ENCODE results near the gene PSME2.

PSME2 gene

DNA sequence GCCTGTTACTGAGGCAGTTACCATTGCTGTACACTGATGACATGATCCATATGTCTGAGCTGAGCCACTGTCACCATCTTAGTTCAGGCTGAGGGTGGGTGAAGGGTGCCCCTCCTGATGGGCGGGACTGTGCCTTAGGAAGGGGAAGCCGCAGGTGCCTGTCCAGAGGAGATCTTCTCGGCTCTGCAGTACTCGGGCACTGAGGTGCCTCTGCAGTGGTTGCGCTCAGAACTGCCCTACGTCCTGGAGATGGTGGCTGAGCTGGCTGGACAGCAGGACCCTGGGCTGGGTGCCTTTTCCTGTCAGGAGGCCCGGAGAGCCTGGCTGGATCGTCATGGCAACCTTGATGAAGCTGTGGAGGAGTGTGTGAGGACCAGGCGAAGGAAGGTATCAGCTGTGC lies 4.6 kb upstream of the PSME2 start:
- no peak for DNase-seq

DNA sequence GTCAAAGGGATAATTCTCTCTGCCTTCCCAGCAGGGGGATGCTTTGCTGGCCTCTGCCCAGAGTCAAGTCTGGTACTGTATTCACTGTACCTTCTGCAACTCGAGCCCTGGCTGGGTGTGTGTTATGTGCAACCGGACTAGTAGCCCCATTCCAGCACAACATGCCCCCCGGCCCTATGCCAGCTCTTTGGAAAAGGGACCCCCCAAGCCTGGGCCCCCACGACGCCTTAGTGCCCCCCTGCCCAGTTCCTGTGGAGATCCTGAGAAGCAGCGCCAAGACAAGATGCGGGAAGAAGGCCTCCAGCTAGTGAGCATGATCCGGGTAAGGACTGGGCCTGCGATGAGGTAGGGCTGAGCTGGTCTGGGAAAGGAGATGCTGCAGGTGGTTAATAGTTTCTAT lies 4.2 kb upstream of the PSME2 start:
- DNase-seq, result no peak

DNA sequence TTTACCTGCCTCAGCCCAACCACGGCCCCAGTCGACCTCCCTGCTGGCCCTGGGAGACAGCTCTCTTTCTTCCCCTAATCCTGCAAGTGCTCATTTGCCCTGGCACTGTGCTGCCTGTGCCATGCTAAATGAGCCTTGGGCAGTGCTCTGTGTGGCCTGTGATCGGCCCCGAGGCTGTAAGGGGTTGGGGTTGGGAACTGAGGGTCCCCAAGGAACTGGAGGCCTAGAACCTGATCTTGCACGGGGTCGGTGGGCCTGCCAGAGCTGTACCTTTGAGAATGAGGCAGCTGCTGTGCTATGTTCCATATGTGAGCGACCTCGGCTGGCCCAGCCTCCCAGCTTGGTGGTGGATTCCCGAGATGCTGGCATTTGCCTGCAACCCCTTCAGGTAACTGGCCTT lies 3.7 kb upstream of the PSME2 start:
- DNase-seq, result no peak

DNA sequence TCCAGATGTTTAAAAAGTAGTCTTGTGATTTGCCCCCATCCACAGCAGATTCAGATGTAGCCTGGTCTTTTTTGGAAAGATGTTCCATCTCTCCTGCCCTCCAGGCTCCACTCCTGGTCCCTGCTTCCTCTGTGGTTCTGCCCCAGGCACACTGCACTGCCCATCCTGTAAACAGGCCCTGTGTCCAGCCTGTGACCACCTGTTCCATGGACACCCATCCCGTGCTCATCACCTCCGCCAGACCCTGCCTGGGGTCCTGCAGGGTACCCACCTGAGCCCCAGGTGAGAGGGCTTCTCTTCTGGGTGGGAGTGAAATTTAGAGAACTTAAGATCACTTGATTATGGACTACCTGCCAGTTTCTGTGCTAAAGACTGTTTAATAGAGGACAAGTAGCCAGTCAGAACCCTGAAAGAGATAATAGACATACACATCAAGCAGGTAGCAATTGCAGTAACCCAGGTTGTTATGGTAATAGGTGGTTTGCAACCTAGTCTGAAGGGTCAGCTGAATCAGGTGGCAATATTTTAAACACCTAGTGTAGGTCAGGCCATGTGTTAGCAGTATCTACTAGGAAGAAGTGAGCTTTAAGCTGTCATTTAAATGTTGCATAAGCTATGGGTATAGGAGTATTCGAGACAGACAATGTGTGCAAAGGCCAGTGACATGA lies 3.0 kb upstream of the PSME2 start:
- DNase-seq, result no peak

DNA sequence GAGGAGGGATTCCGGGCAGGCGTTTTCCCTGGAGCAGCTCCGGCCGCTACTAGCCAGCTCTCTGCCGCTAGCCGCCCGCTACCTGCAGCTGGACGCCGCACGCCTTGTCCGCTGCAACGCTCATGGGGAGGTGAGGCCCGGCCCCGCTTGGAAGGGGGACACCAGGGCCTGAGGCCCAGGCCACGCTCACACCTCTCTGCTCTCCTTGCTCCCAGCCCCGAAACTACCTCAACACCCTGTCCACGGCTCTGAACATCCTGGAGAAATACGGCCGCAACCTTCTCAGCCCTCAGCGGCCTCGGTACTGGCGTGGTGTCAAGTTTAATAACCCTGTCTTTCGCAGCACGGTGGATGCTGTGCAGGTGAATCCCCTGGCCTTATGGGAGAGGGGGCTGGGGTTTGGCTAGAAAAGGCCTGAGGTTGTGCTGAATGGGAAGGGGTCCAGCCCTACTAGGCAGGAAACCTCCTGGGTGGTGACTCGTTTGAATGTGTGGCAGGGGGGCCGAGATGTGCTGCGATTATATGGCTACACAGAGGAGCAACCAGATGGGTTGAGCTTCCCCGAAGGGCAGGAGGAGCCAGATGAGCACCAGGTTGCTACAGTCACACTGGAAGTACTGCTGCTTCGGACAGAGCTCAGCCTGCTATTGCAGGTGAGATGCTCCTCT lies 1.5 kb upstream of the PSME2 start:
- no peak for DNase-seq

DNA sequence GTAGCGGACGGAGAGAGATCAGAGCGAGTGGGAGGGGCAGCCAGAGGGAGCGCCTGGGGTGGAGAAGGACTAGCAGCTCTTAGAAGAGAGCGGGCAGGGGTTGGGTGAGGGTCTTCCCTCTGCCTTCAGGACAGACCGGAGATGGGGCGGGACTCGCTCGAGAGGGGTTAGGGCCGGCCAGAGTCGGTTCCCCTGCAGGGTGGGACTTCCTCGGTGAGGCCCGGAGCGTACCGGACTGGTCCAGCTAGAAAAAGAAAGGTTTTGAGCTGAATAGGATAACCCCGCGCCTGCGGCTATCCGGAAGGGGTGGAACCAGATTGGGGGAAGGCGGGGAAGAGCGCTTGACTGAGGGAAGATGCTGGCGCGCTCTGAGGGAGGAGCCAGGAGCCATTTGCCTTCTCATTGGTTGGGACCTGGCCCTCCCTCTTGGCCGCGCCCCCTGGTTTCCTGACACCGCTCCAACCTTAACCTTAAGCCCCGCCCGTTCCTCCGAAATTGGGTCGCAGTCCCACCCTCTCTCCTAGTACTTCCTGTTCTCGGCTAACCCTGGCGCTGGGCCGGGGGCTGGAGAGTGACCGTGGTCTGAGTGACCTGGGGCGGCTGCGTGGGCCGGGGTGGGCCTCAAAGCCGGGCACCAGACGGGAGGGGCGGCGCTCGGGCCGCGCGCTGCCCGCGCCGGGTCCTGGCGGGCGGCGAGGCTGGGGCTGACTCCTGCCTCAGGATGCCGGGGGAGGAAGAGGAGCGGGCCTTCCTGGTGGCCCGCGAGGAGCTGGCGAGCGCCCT lies 759 bp upstream of the PSME2 start, which contains the start of gene RNF31:
Gene RNF31 (plus strand): TSS at position 521 of the 783 bp plus-strand sequence. CDS start 201 bp downstream, at position 722.
- DNase-seq, result peak; percentile 94 to 99 (median 98)

DNA sequence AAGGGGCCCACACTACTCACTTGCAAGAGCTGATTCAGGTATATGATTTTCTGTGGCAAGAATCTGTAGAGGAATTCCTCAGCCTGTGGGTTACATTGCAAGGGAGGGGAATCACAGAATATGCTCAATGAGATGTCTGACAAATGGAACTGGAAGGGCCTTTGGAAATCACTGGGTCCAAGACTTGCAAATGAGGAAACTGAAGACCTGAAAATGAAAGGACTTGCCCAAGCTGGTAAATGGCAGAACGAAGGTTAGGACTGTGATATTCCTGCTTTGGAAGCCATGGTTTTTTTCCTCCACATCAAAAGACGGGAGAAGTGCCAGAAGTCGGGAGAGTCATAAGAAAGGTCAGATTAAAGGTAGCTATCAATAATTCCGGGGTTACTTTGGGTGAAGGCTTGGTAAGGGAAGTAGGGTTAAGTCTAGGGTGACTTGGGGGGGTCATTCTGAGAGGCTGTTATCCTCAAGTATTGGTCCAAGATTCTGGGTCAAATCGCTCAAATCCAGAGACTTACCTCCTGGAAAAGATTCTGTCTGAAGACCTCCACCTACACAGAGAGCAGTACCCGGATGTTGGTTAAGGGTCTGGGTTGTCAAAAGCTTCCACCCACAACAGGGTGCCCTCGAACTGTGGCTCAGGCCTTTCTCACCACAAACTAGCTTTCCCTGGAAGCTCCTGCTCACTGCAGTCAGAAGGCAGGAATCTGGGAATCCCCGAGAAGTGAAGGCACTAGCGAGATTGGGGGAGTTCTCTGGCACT lies 539 bp downstream of the PSME2 start:
- peak in 1 of 5 experiments; percentile 54 for DNase-seq

DNA sequence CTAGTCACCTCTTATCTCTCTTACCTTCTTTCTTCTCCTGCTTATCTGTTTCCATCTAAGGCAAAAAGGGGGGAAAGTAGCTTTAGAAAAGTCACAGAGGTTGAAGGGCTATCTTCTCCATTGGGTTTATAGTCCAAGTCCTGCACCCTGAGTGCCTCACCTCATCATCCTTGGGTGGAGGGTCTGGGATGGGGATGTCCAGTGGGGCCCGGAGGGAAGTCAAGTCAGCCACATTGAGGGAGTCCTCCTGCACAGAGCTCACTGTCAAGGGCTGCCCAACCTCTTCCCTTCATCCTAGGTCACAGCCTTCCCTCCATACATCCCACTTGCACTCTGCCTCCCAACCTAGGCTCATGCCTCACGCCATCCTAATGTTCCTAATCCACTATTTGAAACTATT lies 1.2 kb downstream of the PSME2 start:
- no peak for DNase-seq

DNA sequence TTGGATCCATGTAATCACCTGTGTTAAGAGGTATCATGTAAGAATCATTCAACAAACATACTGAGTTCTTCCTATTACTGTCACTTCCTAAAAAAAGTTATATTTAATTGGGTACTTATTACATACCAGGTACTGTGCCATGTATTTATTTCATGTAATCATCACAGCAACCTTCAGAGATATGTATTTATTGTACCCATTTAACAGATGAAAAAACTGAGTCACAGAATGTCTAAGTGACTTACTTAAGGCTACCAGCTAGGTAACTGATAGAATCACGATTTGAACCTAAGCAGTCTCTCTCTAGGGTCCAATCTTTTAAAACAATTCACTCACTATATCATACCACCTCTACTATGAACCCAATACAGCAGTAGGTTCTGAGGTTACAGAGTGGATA lies 2.0 kb downstream of the PSME2 start:
- DNase-seq, result no peak

DNA sequence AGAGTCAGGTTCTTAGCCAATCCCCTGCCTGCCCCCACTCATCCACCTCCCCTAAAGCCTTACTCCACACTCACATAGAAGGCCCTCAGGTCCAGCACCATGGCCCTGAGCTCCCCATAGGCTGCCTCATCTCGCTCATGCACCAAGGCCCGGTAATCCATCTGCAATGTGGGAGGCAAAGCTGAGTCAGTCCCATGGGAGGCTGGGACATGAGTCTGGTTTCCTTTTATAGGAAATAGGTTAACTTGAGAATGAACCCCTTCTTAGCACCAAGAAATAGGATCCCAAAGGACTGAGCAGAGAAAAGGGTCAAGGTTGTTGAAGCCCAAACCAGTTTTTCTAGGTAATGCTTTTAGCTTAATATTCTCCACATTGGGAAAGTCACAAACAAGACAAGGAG lies 2.9 kb downstream of the PSME2 start:
- no peak for DNase-seq

DNA sequence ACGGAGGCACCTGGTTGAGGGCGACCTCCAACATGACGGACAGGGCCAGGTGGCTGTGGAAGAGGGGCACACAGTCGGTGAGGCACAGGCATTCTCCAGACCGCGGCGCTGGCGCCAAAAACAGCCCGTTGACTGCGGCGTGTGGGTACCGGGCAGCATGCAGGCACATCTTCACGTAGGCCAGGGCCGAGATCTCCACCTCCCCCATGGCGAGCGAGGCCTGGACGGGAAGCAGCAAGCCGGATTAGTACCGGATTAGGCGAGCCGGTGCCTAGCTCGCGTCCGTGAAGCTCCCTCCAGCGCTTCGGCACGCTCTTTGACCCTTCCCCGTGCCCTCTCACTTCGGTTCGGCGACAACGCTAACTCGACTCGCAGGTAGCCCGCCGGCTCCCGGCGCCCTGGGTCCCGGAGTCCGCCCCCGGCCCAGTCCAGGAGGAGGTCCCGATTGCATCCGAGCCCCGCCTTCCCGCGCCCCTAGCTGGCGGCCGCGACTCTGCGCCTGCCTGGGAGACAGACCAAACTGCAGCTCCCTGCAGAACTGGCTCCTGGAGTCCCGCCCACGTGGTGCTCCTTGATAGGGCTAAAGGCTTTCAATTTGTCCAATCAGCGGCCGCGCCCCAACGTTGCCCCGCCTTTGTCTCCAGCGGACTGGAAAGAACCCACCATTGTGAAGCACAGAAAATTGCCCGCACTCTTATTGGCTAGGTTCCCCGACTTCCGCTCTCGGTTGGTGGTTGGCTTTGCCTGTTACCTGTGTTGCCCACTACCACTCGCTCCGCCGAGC lies 5.1 kb downstream of the PSME2 start, which contains the start of gene EMC9:
Gene EMC9 (minus strand): TSS at position 495 of the 784 bp plus-strand sequence. CDS start 287 bp downstream, at position 208.
- peak; percentile 98 to 100 (median 99) for DNase-seq

DNA sequence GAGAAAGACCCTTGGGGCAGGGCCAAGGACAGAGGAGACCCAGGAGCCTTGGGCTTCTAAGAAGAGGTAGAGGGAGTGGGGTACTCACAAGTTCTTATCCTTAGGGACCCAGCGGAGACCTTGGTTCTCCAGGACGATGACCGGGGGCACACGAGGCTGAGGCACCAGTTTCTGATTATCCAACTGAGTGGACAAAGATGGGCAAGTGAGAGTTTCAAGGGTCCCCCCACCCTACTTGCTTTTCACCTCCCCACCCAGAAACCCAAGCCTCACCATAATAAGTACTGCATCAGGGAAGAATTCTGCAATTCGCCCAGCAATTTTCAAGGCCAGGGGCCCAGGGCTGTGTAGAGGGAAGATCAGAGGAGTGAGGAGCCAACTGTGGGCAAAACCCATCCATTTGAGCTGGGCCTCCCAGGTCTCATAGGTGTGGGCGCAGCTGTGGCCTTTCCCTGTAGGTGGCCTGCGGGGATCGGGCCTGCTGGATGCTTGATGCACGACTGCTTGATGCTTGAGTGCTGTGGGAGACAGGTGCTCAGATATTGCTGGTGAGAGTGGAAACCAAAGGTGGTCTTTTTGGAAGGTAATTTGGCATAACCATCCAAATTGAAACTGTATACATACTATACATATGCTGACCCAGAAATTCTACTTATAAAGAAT lies 7.0 kb downstream of the PSME2 start:
- peak in 1 of 5 experiments; percentile 48 for DNase-seq

DNA sequence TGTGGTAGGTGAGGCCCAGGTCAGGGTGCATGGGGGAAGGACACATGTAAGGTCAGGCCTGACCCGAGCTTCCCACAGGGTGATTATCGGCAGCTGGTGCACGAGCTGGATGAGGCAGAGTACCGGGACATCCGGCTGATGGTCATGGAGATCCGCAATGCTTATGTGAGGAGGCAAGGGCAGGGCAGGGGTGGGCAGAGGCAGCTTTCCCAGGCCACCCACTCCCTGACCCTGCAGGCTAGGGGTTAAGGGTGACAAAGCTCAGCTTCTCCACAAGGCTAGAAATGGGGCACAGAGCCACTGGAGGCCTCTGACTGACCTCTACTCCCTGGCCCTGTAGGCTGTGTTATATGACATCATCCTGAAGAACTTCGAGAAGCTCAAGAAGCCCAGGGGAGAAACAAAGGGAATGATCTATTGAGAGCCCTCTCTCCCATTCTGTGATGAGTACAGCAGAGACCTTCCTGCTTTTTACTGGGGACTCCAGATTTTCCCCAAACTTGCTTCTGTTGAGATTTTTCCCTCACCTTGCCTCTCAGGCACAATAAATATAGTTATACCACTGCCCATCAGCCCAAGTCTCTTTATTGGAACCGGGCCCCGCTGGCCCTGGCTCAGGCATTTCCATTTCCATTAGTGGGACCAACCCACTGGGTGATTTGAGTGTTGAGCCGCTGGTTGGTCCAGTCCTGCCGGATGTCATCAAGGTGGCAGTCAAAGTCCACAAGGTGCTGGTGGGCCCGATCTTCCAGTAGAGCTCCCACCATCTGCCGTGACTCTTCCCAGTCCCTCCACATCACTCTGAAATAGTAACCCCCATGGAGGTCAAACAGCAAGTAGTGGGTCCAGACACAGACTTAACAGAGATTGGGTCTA lies 7.8 kb downstream of the PSME2 start:
- no peak for DNase-seq

DNA sequence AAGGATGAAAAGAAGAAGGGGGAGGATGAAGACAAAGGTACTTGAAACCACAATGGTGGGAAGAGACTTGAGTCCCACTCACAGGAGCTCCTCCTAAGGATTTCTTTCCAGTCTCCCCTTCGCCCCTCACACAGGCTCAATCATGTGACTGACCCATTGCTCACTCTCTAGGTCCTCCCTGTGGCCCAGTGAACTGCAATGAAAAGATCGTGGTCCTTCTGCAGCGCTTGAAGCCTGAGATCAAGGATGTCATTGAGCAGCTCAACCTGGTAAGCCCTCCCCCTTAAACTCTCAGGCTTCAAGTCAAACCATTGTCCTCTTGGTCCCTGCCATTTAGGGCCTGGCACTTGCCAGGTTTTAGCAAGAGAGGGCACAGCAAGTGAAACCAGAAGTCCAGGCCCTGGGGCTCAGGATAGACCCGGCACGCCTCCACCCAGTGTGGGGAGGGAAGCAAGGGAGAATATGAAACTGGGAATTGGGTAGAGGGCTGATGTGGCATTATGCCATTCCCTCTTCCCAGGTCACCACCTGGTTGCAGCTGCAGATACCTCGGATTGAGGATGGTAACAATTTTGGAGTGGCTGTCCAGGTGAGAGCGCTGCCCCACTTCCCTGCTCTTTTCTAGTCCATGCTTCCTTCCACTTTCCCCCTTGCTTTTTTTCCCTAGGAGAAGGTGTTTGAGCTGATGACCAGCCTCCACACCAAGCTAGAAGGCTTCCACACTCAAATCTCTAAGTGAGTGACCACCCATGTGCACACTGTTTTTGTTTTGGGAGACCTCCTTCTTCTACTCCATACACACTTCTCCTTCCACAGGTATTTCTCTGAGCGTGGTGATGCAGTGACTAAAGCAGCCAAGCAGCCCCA lies 8.6 kb downstream of the PSME2 start:
- no peak for DNase-seq

DNA sequence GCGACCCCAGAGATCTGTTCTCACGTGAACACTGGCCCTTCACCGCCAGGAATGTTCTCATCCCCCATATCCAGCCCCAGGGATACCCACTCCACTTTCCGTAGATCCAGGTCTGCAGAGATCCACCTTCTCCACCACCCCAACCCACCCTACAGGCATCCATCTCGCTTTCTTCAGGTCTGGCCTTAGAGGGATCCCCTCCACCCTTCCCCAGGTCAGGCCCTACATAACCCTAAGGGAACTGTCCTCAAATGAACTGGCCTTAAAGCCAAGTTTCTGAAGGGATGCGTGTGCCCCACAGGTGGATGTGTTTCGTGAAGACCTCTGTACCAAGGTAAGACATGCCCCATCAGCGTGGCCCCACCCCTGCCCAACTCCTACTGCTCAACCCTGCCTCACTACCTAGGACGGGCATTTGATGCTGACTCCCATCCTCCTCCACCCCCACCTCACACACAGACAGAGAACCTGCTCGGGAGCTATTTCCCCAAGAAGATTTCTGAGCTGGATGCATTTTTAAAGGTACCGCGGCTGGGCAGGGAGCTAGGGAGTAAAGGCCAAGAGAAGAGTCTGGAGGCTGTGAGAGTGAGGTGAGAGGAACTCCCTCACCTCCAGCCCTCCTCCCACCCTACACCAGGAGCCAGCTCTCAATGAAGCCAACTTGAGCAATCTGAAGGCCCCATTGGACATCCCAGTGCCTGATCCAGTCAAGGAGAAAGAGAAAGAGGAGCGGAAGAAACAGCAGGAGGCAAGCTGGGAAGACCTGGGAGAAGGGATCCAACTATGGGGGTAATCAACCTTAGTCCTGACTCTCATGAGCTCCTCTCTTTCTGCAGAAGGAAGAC lies 9.5 kb downstream of the PSME2 start:
- peak in 1 of 5 experiments; percentile 42 for DNase-seq

DNA sequence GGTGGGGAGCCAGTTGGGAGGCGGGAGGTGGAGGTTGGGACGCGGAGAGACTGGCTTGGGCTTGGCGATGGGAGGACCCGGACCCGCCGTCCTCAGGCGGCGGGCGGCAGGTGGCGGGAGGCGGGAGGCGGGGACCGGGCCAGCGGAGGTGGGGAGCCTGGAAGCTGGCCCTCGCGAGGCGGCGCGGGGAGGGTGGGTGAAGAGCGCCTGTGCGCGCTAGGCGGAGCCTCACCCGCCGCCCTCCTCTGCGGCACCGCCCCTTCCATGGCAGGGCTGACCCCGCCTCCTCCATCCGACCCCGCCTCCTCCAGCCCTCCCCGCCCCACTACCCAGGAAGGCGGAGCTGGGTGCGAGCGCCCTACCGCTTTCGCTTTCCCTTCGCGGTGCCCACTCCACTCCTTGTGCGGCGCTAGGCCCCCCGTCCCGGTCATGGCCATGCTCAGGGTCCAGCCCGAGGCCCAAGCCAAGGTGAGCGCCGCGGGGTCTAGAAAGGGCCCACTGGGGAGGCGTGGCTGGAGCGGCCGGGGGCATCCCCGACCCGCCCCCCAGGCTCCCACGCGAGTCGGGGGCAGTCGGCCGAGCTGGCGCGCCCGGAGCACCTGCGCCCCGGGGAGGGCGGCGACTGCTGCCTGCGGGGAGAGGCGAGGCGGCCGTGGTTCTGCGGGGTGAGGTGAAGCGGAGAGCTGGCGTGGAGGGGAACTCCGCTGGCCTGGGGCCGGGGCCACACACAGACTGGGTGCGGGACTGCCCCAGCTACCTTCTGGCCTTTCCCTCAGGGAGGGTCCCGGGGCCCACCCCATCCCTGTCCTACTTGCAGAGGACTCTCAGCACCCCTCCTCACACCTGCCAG lies 10.4 kb downstream of the PSME2 start, which contains the start of gene PSME1:
Gene PSME1 (plus strand): TSS at position 361 of the 850 bp plus-strand sequence. CDS start 69 bp downstream, at position 430.
- peak; percentile 87 to 93 (median 90) for DNase-seq

DNA sequence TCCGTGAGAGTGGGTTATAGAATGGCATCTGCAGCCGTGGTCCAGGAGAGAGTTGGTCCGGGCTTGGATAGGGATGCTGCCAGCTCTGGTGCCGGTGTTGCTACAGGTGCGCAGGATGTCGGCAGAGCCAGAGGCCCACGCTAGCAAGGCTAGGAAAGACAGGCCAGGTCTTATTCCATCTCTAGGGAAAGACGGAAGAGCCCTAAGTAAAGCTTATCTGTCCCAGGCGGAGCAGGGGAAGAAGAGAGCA lies 10.9 kb downstream of the PSME2 start:
- peak in 1 of 5 experiments; percentile 19 for DNase-seq
